Progenitor cell of endocrine pancreas (in vitro differentiated cells): ENCODE measurements around the gene HEMGN. TPM values are rescaled to one million over a fixed set of nuclear protein-coding genes. Genes with fewer than 3 reads are reported as not detected.
"Not testable (repeated sequence)": the region's sequence is repeated elsewhere in the genome, so short reads cannot be mapped to it uniquely, and the experiment has no call there.

ENCODE experiments used
- DNase-seq: peaks from one replicate; pipeline ENCODE4 v3.0.0; 2021; ENCODE audit warnings: low spot score; ENCODE audit not compliant: unreplicated experiment
- H3K27ac Mint-ChIP-seq: 2 replicates; pipeline ENCODE4 v1.8.0; 2021; ENCODE audit warnings: mild to moderate bottlenecking, moderate library complexity, mixed read lengths
- H3K27me3 Mint-ChIP-seq: 2 replicates; pipeline ENCODE4 v1.8.0; 2021; ENCODE audit warnings: mixed read lengths
- H3K36me3 Mint-ChIP-seq: 2 replicates; pipeline ENCODE4 v1.8.0; 2022; ENCODE audit warnings: mixed read lengths; ENCODE audit not compliant: insufficient read depth
- H3K4me1 Mint-ChIP-seq: 2 replicates; pipeline ENCODE4 v1.8.0; 2021; ENCODE audit warnings: low read depth, mixed read lengths
- H3K4me3 Mint-ChIP-seq: 2 replicates; pipeline ENCODE4 v1.8.0; 2021; ENCODE audit warnings: low read depth, mild to moderate bottlenecking, moderate library complexity, mixed read lengths
- H3K9me3 Mint-ChIP-seq: 2 replicates; pipeline ENCODE4 v1.8.0; 2021; ENCODE audit warnings: low read depth, mixed read lengths
- total RNA-seq: library from RNA; stranded (reverse); gene quantifications from 2 replicates; pipeline ENCODE4 v1.2.1, GENCODE V29; 2021
- TF ChIP-seq, protein P1 (sequence below): fragments of 200-600 bp; sonication (generic); IDR thresholded peaks from one replicate; pipeline ENCODE4 v1.5.0; 2021; ENCODE audit warnings: antibody characterized with exemption, mild to moderate bottlenecking; ENCODE audit not compliant: unreplicated experiment

Gene HEMGN
- total RNA-seq, 1 donor from 2014 or later, result not detected

DNA sequence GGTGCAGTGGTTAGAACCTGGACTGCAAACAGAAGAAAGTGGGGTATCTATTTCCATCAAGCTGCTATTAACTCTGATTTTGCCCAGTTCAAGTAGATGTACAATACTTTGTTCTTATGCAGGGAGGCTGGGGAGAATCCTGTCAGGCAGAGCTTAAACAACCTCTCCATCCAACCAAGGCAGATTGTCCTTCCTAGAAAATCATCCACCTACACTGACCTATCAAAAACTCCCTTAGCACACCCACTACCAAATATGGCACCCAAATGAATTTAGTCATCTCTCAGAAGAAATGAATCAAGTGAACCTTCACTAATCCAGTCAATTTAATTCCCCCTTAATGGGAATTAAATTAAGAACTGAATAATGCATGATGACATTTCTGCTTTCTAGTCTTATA lies 18.4 kb upstream of the HEMGN start:
- Mint-ChIP-seq H3K9me3 (no peaks in the 10 kb centered on the region), H3K4me1 (peaks cover 6% of the 10 kb centered on the region), H3K36me3 (no peaks in the 10 kb centered on the region), H3K27ac (no peak overlapping the region), H3K4me3 (no peak overlapping the region), H3K27me3 (peaks cover 5% of the 10 kb centered on the region)
- TF ChIP-seq, protein P1, sequence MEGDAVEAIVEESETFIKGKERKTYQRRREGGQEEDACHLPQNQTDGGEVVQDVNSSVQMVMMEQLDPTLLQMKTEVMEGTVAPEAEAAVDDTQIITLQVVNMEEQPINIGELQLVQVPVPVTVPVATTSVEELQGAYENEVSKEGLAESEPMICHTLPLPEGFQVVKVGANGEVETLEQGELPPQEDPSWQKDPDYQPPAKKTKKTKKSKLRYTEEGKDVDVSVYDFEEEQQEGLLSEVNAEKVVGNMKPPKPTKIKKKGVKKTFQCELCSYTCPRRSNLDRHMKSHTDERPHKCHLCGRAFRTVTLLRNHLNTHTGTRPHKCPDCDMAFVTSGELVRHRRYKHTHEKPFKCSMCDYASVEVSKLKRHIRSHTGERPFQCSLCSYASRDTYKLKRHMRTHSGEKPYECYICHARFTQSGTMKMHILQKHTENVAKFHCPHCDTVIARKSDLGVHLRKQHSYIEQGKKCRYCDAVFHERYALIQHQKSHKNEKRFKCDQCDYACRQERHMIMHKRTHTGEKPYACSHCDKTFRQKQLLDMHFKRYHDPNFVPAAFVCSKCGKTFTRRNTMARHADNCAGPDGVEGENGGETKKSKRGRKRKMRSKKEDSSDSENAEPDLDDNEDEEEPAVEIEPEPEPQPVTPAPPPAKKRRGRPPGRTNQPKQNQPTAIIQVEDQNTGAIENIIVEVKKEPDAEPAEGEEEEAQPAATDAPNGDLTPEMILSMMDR, result no peak
- no peak for DNase-seq

DNA sequence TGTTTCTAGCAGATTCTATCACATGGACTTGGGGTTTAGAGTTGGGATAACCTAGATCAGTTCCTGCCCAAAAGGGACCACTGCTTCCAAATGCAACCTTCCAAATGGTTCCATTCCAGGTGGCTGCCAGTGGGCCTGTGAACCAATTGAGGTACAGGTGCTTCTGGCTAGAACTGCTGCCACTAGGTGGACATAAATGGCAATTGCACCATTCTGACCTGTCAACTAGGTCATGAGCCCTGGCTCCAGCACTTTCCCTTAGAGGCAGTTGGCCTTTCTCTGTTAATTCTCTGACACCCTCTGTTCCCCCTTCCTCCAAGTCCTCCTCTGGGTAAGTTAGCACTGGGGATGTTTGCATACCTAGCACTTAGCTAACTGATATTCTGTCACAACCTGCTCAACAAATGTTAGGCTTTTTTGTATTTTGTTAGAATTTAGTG lies 16.6 kb upstream of the HEMGN start:
- H3K4me3 Mint-ChIP-seq, result no peak overlapping the region
- no peak overlapping the region for H3K27ac Mint-ChIP-seq
- DNase-seq, result peak; percentile 12
- peaks cover 6% of the 10 kb centered on the region for H3K4me1 Mint-ChIP-seq
- TF ChIP-seq, protein P1, result peak; percentile 70
- H3K9me3 Mint-ChIP-seq, result no peaks in the 10 kb centered on the region
- H3K36me3 Mint-ChIP-seq, result no peaks in the 10 kb centered on the region
- peaks cover 14% of the 10 kb centered on the region for H3K27me3 Mint-ChIP-seq

DNA sequence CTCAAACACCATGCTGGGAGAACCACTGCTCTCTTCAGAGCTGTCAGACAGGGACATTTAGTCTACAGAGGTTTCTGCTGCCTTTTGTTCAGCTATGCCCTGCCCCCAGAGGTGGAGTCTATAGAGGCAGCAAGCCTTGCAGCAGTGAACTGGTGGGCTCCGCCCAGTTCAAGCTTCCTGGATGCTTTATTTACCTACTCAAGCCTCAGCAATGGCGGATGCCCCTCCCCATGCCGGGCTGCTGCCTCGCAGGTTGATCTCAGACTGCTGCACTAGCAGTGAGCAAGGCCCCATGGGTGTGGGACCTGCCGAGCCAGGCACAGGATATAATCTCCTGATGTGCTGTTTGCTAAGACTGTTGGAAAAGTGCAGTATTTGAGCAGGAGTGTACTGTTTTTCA lies 12.9 kb upstream of the HEMGN start:
- not testable (repeated sequence) for DNase-seq, H3K4me3 Mint-ChIP-seq, H3K27ac Mint-ChIP-seq, H3K9me3 Mint-ChIP-seq, H3K4me1 Mint-ChIP-seq, H3K36me3 Mint-ChIP-seq
- peaks cover 20% of the 10 kb centered on the region for H3K27me3 Mint-ChIP-seq

DNA sequence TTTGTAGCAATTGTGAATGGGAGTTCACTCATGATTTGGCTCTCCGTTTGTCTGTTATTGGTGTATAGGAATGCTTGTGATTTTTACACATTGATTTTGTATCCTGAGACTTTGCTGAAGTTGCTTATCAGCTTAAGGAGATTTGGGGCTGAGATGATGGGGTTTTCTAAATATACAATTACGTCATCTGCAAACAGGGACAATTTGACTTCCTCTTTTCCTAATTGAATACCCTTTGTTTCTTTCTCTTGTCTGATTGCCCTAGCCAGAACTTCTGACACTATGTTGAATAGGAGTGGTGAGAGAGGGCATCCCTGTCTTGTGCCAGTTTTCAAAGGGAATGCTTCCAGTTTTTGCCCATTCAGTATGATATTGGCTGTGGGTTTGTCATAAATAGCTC lies 9.1 kb upstream of the HEMGN start:
- not testable (repeated sequence) for H3K4me1 Mint-ChIP-seq, H3K36me3 Mint-ChIP-seq, H3K27ac Mint-ChIP-seq, H3K4me3 Mint-ChIP-seq, H3K9me3 Mint-ChIP-seq, DNase-seq
- H3K27me3 Mint-ChIP-seq, result peaks cover 20% of the 10 kb centered on the region

DNA sequence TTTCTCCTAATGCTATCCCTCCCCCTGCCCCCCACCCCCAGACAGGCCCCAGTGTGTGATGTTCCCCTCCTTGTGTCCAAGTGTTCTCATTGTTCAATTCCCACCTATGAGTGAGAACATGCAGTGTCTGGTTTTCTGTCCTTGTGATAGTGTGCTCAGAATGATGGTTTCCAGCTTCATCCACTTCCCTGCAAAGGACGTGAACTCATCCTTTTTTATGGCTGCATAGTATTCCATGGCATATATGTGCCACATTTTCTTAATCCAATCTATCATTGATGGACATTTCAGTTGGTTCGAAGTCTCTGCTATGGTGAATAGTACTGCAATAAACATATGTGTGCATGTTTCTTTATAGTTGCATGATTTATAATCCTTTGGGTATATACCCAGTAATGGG lies 7.5 kb upstream of the HEMGN start:
- H3K4me3 Mint-ChIP-seq, DNase-seq, H3K36me3 Mint-ChIP-seq, H3K27ac Mint-ChIP-seq, H3K9me3 Mint-ChIP-seq, H3K4me1 Mint-ChIP-seq: not testable (repeated sequence)
- H3K27me3 Mint-ChIP-seq, result peaks cover 32% of the 10 kb centered on the region

DNA sequence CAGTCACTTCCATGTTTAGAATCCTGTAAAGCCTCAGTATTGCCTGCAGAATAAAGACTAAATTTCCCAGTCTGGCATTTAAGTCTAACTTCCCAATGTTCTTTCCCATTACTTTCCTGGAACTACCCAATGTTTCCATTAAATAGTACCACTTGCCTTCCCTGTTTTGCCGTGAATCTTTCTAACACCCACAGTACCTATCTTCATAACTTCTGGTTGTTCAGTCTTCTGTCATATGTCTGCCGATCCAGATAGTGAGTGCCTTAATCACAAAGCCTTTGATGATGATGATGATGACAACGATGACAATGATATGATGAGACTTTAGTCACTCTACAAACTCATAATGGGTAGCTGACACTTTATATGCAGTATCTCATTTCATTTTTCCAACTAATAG lies 6.6 kb upstream of the HEMGN start:
- peaks cover 29% of the 10 kb centered on the region for H3K27me3 Mint-ChIP-seq
- no peak overlapping the region for H3K27ac Mint-ChIP-seq
- TF ChIP-seq, protein P1, result no peak
- DNase-seq, result no peak
- no peak overlapping the region for H3K4me3 Mint-ChIP-seq
- no peaks in the 10 kb centered on the region for H3K36me3 Mint-ChIP-seq
- H3K9me3 Mint-ChIP-seq, result no peaks in the 10 kb centered on the region
- H3K4me1 Mint-ChIP-seq, result no peaks in the 10 kb centered on the region

DNA sequence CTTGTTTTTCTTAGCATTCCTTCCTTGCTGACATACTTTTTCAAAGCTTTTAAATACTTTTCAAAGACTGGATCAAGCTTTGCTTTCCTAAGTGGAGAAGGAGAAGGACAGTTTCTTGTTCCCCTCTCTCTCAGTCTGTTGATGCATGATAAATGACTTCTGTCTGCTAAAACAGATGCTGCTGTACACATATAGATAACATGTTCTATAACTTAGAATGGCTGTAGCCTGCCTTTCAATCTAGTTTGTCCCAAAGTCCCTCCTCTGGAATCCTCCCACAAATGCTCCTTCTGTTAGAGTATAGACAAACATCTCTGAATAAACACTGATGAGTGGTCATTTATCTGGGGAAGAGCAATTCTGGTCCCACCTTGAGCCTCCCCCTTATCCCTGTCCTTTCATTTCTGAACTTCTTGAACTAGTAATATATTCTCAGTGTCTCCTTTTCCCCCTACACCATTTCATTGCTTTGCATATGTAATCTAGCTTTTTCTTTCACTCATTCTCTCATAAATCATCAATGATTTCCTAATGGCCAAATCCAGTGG lies 5.4 kb upstream of the HEMGN start:
- H3K27ac Mint-ChIP-seq, result no peak overlapping the region
- no peaks in the 10 kb centered on the region for H3K36me3 Mint-ChIP-seq
- H3K4me1 Mint-ChIP-seq, result no peaks in the 10 kb centered on the region
- no peak overlapping the region for H3K4me3 Mint-ChIP-seq
- TF ChIP-seq, protein P1, result no peak
- H3K9me3 Mint-ChIP-seq, result no peaks in the 10 kb centered on the region
- H3K27me3 Mint-ChIP-seq, result peaks cover 34% of the 10 kb centered on the region
- no peak for DNase-seq
